Activated naive CD4-positive, alpha-beta T cell treated with anti-CD3 and anti-CD28 coated beads, Interleukin-2, amount 10 ng/mL, durations not matched to agents 7 days and 5 days (primary cell): Measurements from ENCODE around the gene BORA.

Experiments used
- CTCF ChIA-PET: fragments of 350-600 bp; sonication (Branson Sonifier 250); formaldehyde crosslinking; loops from one replicate; lab custom pipeline; 2021; ENCODE audit warnings: antibody characterized with exemption; lab: Charles Lee
- DNase-seq: peaks from one replicate; pipeline ENCODE4 v3.0.0-alpha.2; 2020
- H3K27ac Mint-ChIP-seq: one replicate; pipeline ENCODE4 v1.8.0; 2021; ENCODE audit warnings: mild to moderate bottlenecking, moderate library complexity, mixed read lengths
- H3K27me3 Mint-ChIP-seq: one replicate; pipeline ENCODE4 v1.8.0; 2021; ENCODE audit warnings: mild to moderate bottlenecking, mixed read lengths
- H3K36me3 Mint-ChIP-seq: one replicate; pipeline ENCODE4 v1.8.0; 2021; ENCODE audit warnings: mixed read lengths
- H3K4me1 Mint-ChIP-seq: one replicate; pipeline ENCODE4 v1.8.0; 2021; ENCODE audit warnings: mixed read lengths
- H3K4me3 Mint-ChIP-seq: one replicate; pipeline ENCODE4 v1.8.0; 2021; ENCODE audit warnings: mild to moderate bottlenecking, moderate library complexity, mixed read lengths
- H3K9me3 Mint-ChIP-seq: one replicate; pipeline ENCODE4 v1.8.0; 2021; ENCODE audit warnings: mixed read lengths

BORA gene

GRCh38 chr13:72792640-72793039, 64.9 kb downstream of the BORA start:
- DNase-seq, result no peak
- H3K36me3 Mint-ChIP-seq, result peaks cover 51% of the 10 kb centered on the region
- peaks cover 2% of the 10 kb centered on the region for H3K4me1 Mint-ChIP-seq
- H3K4me3 Mint-ChIP-seq, result no peak overlapping the region
- peaks cover 7% of the 10 kb centered on the region for H3K9me3 Mint-ChIP-seq
- H3K27ac Mint-ChIP-seq, result no peak overlapping the region
- CTCF ChIA-PET, result no interaction called here
- no peaks in the 10 kb centered on the region for H3K27me3 Mint-ChIP-seq

- no peak overlapping the region for H3K4me3 Mint-ChIP-seq
- no peaks in the 10 kb centered on the region for H3K4me1 Mint-ChIP-seq
- CTCF ChIA-PET, result interaction anchor here (1.5 kb wide), 1 partner anchor 10 kb away, joined by 3 read pairs; no protein-coding TSS in a partner anchor
- no peak overlapping the region for H3K27ac Mint-ChIP-seq
- H3K27me3 Mint-ChIP-seq, result no peaks in the 10 kb centered on the region
- H3K9me3 Mint-ChIP-seq, result peaks cover 4% of the 10 kb centered on the region
- peaks cover 42% of the 10 kb centered on the region for H3K36me3 Mint-ChIP-seq
- DNase-seq, result no peak
Observed at GRCh38 chr13:72798817-72799216, 71.1 kb downstream of the BORA start.

DNA sequence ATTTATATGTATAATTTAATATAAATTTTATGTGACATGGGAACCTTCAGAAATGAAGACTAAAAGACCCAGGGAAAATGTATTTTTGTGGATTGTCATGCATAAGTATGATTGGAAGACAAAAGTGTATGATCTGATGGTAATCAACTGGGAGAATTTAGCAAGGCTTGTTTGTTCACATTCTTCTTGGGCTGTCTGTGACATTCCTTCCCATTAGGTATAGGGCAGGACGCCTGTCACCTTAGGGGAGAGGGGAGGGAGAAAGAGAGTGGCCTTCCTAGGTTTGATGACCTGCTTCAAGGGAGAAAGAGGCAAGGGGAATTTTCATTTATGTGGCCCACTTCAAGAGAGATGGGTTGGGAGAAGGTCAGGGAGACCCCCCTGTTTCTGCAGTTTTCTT, 76.6 kb downstream of the BORA start:
- H3K27me3 Mint-ChIP-seq, result no peaks in the 10 kb centered on the region
- H3K36me3 Mint-ChIP-seq, result peaks cover 37% of the 10 kb centered on the region
- H3K9me3 Mint-ChIP-seq, result peaks cover 4% of the 10 kb centered on the region
- H3K4me1 Mint-ChIP-seq, result no peaks in the 10 kb centered on the region
- no peak overlapping the region for H3K27ac Mint-ChIP-seq
- CTCF ChIA-PET, result no interaction called here
- DNase-seq, result no peak
- H3K4me3 Mint-ChIP-seq, result no peak overlapping the region
